ENCODE measurements around the gene LTBP4.
A peak's percentile ranks its signal among the peaks of the same experiment; 100 is the strongest.

Gene LTBP4, protein sequence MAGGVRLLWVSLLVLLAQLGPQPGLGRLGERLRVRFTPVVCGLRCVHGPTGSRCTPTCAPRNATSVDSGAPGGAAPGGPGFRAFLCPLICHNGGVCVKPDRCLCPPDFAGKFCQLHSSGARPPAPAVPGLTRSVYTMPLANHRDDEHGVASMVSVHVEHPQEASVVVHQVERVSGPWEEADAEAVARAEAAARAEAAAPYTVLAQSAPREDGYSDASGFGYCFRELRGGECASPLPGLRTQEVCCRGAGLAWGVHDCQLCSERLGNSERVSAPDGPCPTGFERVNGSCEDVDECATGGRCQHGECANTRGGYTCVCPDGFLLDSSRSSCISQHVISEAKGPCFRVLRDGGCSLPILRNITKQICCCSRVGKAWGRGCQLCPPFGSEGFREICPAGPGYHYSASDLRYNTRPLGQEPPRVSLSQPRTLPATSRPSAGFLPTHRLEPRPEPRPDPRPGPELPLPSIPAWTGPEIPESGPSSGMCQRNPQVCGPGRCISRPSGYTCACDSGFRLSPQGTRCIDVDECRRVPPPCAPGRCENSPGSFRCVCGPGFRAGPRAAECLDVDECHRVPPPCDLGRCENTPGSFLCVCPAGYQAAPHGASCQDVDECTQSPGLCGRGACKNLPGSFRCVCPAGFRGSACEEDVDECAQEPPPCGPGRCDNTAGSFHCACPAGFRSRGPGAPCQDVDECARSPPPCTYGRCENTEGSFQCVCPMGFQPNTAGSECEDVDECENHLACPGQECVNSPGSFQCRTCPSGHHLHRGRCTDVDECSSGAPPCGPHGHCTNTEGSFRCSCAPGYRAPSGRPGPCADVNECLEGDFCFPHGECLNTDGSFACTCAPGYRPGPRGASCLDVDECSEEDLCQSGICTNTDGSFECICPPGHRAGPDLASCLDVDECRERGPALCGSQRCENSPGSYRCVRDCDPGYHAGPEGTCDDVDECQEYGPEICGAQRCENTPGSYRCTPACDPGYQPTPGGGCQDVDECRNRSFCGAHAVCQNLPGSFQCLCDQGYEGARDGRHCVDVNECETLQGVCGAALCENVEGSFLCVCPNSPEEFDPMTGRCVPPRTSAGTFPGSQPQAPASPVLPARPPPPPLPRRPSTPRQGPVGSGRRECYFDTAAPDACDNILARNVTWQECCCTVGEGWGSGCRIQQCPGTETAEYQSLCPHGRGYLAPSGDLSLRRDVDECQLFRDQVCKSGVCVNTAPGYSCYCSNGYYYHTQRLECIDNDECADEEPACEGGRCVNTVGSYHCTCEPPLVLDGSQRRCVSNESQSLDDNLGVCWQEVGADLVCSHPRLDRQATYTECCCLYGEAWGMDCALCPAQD (N-terminal part only)

DNA sequence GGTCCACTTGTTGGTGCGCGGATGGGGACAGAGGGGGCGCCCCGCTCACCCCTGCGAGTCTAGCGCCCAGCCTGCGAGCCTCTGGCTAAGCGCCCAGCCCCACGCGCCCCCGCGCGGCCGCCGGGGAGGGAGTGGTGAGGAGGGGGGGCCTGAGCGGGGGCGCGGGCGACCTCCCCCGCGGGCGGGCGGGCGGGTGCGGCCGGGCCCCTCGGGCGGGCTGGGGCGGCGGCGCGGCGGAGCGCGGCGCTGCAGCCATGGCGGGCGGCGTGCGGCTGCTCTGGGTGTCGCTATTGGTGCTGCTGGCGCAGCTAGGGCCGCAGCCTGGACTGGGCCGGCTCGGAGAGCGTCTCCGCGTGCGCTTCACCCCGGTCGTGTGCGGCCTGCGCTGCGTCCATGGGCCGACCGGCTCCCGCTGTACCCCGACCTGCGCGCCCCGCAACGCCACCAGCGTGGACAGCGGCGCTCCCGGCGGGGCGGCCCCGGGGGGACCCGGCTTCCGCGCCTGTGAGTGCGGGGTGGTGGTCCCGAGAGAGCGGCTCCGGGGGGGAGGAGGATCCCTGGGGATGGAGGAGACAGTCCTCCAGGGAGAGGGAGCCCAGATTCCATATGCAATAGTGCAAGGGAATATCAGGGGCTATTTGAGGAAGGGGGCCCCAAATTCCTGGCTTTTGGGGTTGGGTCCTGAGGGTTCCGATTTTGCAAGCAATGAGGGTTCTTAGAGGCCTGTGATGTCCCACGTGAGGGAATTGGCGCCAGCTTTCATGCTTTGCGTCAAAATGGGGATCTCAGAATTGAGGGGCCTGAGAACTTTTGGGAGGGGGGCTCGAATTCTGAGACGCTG lies at the start of gene LTBP4:
LTBP4 (plus strand) TSS at position 236 of the 841 bp plus-strand sequence; CDS start at position 255, 19 bp downstream.
- in situ Hi-C loops (cut with MboI; ENCODE audit: low sequenced_read_pairs, unreplicated experiment), result loop anchor here (25.0 kb wide), 1 partner anchor 289 kb away; no protein-coding TSS in a partner anchor
- TF ChIP-seq, protein P1, sequence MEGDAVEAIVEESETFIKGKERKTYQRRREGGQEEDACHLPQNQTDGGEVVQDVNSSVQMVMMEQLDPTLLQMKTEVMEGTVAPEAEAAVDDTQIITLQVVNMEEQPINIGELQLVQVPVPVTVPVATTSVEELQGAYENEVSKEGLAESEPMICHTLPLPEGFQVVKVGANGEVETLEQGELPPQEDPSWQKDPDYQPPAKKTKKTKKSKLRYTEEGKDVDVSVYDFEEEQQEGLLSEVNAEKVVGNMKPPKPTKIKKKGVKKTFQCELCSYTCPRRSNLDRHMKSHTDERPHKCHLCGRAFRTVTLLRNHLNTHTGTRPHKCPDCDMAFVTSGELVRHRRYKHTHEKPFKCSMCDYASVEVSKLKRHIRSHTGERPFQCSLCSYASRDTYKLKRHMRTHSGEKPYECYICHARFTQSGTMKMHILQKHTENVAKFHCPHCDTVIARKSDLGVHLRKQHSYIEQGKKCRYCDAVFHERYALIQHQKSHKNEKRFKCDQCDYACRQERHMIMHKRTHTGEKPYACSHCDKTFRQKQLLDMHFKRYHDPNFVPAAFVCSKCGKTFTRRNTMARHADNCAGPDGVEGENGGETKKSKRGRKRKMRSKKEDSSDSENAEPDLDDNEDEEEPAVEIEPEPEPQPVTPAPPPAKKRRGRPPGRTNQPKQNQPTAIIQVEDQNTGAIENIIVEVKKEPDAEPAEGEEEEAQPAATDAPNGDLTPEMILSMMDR (IDR thresholded peaks at IDR 0.05; ENCODE audit: borderline replicate concordance, control extremely low read depth, extremely low read depth, insufficient read depth, missing control alignments), result peak; percentile 27
- no peak for DNase-seq (ENCODE audit: low spot score)

DNA sequence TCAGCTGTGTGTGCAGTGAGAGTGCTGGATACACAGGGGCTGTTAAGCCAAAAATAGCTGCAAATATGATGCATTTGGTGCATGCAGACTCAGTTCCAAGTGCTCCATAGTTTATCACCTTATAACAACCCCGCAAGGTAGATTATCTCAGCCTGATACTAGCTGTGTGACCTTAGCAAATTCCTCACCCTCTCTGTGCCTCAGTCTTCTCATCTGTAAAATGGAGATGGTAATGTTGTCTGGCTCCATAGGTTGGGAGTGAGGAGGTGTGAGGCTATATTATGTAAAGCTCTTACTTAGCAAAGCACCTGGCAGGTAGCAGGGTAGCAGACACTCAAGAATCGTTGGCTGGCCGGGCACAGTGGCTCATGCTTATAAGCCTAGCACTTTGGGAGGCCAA lies 48.3 kb upstream of the LTBP4 start:
- in situ Hi-C loops (cut with MboI; ENCODE audit: low sequenced_read_pairs, unreplicated experiment), result no loop called here

DNA sequence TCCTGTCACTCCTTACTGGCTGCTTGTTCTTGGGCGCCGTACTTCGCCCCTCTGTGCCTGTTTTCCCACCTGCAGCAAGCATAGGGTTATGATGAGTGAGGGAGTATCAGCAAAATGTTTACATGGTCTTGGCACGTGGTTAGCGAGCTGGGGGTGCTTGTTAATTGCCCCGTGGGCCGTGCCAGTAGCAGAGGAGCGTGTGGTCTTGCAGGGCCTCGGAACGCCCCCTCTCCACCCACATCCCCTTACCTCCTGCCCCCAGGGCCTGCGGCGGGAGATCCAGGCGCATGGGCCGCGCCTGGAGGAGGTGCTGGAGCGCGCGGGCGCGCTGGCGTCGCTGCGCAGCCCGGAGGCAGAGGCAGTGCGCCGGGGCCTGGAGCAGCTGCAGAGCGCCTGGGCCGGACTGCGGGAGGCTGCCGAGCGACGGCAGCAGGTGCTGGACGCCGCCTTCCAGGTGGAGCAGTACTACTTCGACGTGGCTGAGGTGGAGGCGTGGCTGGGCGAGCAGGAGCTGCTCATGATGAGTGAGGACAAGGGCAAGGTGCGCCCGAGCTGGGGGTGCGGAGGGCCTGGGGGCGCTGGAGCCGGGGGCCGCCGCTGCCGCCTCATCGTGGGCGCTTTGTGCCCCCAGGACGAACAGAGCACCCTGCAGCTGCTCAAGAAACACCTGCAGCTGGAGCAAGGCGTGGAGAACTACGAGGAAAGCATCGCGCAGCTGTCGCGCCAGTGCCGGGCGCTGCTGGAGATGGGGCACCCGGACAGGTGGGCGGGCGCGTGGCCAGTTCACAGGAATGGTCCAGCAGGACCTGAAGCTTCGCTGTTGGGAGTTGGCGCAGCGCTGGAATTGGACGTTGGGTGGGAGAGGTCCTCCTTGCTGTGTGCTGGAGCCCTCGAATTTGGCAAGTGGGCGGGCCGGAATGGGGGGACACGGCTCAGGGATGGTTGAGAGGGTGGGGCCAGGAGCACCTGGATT lies 47.0 kb upstream of the LTBP4 start:
- TF ChIP-seq, protein P1 (IDR thresholded peaks at IDR 0.05; ENCODE audit: borderline replicate concordance, control extremely low read depth, extremely low read depth, insufficient read depth, missing control alignments), result no peak
- in situ Hi-C loops (cut with MboI; ENCODE audit: low sequenced_read_pairs, unreplicated experiment), result no loop called here
- no peak for DNase-seq (ENCODE audit: low spot score)

More for the DNA sequence above, 48.3 kb upstream of the LTBP4 start:
- DNase-seq (ENCODE audit: low spot score), result no peak
- TF ChIP-seq, protein P1 (IDR thresholded peaks at IDR 0.05; ENCODE audit: borderline replicate concordance, control extremely low read depth, extremely low read depth, insufficient read depth, missing control alignments), result no peak

DNA sequence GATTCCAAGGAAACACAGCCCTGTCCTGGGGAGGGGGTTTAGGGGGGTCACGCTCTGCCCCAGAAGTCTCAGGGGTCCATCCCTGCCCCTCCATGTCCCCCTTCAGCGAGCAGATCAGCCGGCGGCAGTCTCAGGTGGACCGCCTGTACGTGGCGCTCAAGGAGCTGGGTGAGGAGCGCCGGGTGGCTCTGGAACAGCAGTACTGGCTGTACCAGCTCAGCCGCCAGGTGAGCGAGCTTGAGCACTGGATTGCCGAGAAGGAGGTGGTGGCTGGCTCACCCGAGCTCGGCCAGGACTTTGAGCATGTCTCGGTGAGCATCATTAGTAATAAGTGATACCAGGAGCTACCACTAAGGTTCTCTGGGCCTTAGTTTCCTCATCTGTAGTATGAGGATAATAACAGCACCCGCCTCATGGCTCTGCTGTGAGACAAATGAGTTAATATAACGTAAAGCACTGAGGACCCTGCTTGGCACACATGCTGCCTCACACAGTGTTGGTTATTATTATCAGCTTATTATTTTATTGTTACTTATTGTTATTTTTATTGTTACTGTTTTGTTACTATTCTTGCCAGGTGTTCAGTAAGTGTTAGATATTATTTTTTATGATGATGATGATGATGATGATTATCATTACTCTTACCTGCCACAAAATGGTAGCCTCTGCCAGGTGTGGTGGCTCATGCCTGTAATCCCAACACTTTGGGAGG lies 45.0 kb upstream of the LTBP4 start:
- in situ Hi-C loops (cut with MboI; ENCODE audit: low sequenced_read_pairs, unreplicated experiment), result no loop called here
- DNase-seq (ENCODE audit: low spot score), result no peak
- TF ChIP-seq, protein P1 (IDR thresholded peaks at IDR 0.05; ENCODE audit: borderline replicate concordance, control extremely low read depth, extremely low read depth, insufficient read depth, missing control alignments), result no peak

Measured in GM13976 (cell line).